Stimulated activated naive CD4-positive, alpha-beta T cell (primary cell): ENCODE results near the gene SURF1.
"Not testable (repeated sequence)": the region's sequence is repeated elsewhere in the genome, so short reads cannot be mapped to it uniquely, and the experiment has no call there.

Source experiments
- DNase-seq, 6 experiments: peaks; one replicate each; lab custom pipeline; 2025; lab: John Stamatoyannopoulos, UW

The SURF1 gene

DNA sequence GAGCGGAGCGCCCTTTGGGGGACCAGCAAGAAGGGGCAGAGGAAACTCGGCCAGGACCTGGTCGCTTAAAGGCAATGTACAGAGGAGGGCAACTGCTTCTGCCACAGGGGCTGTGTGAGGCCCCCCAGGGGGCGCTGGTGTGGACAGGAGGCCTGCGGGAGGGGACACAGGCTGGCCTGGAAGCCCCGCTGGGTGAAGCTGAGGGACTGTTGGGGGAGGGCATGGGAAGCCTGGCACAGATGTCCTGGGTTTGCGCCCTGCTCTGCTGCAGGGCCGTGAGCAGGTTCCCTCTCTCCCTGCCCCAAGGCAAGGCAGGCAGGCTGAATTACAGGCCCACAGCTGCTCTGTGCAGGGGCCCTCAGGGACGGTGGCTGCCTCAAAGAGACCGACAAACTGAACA is 13.7 kb downstream of the SURF1 start:
- DNase-seq = no peak

- no peak for DNase-seq
Measured at GRCh38 chr9:133342069-133342406, 14.2 kb downstream of the SURF1 start.

GRCh38 chr9:133341369-133342068 is 14.8 kb downstream of the SURF1 start:
- DNase-seq = no peak

- DNase-seq = no peak
Measured at GRCh38 chr9:133340916-133341315, 15.4 kb downstream of the SURF1 start.

GRCh38 chr9:133340256-133340655 is 16.0 kb downstream of the SURF1 start:
- DNase-seq = no peak

- no peak for DNase-seq
Measured at GRCh38 chr9:133339641-133340040, 16.6 kb downstream of the SURF1 start.

GRCh38 chr9:133335924-133336811 is 20.1 kb downstream of the SURF1 start, which contains the start of gene SURF6:
SURF6 (minus strand) TSS chr9:133336188; CDS start chr9:133336132, 56 bp downstream.
- peak; percentile 88 to 93 (median 90) for DNase-seq

DNA sequence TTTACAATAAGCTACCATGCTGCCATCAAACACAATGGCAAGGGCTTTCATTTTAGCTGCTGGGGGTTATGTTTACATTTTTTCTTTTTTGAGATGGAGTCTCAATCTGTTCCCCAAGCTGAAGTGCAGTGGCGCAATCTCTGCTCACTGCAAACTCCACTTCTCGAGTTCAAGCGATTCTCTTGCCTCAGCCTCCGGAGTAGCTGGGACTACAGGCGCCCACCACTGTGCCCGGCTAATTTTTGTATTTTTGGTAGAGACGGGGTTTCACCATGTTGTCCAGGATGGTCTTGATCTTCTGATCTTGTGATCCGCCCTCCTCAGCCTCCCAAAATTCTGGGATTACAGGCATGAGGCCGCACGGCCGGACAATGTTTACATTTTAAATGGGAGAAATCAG is 21.4 kb downstream of the SURF1 start:
- DNase-seq = not testable (repeated sequence)

DNA sequence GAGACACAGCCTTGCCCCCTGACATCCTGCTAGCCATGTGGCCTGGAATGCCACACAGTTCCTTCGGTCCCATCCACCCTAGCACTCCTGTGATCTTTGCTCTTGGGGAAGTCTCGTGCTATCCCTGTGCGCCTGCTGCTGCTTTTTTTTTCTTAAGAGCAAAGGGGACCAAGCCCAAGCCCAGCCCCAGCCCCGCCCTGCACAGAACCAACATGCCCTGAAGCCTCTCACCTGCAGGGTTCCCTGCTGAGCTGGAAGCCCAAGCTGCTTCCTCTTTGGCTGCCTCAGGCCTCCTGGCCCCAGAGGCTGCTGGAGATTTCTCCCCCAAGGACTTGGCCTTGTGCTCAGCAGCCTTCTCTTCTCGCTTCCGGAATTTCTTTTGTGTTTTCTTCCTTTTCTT is 22.1 kb downstream of the SURF1 start:
- no peak for DNase-seq

DNA sequence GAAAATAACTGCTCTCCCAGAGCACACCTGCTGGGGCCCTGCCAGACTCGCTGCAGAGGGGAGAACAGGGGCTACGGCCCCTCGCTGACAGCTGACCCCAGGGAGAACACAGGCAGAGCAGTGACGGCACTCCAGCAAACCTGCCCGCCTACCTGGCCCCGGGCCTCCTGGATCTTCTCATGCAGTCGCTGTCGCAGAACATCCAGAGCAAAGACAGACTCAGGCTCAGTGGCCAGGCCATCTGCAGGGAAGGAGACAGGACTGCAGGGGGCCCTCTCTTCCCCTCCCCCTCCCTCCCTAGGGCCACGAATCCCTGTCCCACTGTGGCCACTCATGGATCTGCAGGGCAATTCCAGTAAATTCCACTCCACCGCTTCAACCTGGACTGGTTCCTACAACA is 22.7 kb downstream of the SURF1 start:
- DNase-seq = no peak

DNA sequence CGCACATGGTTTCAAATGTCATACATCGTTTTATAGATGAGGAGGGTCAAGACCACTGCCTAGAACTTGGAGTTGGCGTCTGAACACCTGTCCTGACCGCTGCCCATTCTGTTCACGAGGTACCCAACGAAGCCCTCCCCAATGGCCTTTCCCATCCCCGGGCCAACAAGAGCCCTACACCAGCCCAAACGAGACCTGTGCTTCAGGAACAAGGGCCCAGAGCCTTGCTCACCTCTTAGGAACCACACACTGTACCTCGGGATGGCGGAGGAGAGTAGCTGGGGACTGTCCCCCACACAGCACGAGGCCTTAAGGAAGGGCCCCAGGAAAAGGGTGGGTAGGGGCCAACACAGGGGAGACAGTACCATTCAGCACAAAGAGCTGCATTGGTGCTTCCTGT is 23.3 kb downstream of the SURF1 start:
- no peak for DNase-seq

DNA sequence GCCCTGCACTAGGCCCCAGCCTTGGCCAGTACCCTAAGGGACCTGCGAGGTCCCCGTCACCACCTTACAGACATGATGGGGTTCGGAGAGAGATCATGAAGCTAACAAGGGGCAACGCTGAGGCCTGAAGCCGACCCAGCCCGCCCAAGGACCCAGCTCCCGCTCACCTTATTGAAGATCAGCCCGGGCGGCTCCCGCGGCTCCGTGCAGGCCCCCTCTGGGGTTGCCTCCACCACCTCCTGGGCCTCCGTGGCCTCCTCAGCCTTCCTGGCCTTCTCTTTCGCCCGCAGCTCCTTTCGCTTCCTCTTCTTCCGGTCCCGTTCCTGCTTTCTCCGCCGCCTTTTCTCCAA is 23.9 kb downstream of the SURF1 start:
- DNase-seq = no peak

- no peak for DNase-seq
Measured at GRCh38 chr9:133331641-133332380, 24.5 kb downstream of the SURF1 start.

GRCh38 chr9:133331221-133331620 is 25.1 kb downstream of the SURF1 start:
- no peak for DNase-seq

DNA sequence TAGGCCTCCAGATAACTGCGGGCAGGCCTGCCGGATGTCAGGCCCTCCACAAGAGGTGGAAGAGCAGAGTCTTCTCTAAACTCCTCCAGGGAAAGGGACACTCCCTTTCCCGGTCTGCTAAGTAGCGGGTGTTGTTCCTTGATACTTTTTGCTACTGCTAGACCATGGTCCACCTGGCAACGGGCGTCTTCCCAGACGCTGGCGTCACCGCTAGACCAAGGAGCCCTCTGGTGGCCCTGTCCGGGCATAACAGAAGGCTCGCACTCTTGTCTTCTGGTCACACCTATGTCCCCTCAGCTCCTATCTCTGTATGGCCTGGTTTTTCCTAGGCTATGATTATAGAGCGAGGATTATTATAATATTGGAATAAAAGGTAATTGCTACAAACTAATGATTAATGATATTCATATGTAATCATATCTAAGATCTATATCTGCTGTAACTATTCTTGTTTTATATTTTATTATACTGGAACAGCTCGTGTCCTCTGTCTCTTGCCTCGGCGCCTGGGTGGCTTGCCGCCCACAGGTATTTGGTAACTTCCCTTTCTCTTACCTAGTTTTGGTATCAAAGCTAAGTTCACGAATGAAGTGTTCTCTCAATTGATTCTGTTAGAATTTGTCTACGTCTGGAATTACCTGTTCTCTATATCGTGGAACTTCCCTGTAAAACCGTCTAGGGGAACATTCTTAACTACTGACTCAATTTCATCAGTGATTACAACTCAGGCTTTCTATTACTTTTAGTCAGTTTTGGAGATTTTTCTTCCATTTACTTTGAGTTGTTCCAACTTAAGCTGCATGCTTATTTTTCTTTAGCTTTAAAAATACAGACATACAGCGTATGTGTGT is 26.8 kb downstream of the SURF1 start:
- not testable (repeated sequence) for DNase-seq

DNA sequence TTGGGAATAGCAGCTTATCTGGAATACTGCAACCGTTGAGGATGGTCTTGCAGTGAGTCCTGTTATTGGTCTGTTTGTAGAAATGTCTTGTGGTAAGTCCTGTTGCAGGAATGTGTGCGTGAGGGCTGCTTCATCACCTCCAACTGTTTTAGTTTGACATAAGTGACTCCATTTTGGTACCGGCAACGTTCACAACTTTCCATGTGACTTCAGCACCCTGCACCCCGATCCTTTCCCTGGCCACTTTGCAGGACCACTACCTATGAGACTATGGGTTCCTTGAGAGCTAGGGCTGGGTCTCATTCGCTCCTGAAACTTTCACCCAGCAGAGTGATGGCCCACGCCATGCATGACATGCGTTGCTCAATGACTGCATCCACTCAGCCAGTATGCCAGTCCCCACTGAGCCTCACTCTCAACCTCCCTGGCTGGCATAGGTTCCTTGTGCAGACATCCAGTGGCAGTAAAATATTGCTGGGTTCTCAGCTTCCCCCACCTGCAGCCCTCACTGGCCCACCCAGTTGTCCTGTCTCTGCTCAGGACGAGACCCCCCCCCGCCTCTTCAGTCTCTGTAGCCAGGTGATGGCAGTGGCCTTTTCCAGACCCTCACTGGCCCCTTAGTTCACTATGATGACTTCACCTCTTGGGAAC is 28.3 kb downstream of the SURF1 start:
- DNase-seq = no peak

GRCh38 chr9:133327021-133327420 is 29.3 kb downstream of the SURF1 start:
- DNase-seq = not testable (repeated sequence)

DNA sequence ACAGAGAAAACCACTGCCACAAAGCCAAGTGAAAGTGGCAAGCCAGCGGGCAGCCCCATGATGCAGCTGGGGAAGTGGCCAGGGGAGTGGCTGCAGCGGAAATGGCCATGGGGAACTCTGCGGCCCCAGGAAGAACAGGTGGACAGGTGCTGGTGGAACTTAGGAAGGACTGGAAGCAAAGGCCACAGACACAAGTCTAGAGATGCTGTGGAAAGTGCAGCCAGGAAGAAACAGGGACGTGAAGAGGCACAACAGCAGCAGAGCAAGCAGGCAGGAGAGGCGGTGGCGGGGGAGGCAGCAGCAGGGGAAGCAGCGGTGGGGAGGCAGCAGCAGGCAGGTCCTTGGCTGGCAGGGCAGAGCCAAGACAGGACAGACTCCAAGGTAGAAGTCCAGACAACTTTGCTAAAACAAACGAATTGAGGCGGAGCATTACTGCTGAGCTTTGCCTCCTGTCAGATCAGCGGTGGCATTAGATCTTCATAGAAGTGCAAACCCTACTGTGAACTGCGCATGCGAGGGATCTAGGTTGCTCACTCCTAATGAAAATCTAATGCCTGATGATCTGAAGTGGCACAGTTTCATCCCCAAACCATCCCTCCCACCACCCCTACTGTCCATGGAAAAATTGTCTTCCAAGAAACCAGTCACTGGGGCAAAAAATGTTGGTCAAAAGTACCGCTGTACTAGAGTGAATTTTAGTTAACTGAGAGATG is 32.1 kb downstream of the SURF1 start:
- no peak for DNase-seq

DNA sequence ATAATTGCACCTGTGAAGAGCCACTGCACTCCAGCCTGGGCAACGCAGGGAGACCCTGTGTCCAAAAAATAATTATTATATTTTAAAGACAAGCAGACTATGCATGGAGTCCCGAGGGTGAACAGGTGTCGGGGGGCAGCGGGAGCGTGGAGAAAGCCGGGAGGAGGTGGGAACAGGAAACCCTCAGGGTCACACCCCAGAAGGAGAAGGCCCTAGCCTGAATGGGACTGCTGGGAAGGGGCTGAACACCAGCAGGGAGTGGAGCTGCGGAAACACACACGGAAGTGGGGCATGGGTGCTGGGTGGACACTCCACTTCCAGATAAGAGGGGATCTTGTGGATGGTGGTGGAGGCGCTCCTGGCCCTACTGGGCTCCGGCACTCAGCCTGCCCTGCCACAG is 33.1 kb downstream of the SURF1 start:
- no peak for DNase-seq

GRCh38 chr9:133322701-133323100 is 33.6 kb downstream of the SURF1 start:
- no peak for DNase-seq
